ENCODE data around the gene VWA8. TPM values are rescaled to one million over a fixed set of nuclear protein-coding genes. Genes with fewer than 3 reads are reported as not detected.
"Not testable (repeated sequence)": the region's sequence is repeated elsewhere in the genome, so short reads cannot be mapped to it uniquely, and the experiment has no call there.

Gene VWA8
- total RNA-seq, 1 donor from 2014 or later, result 11.0 TPM

- DNase-seq (ENCODE audit: low read depth, low spot score), result no peak
Measured at GRCh38 chr13:41966671-41967070, 5.8 kb upstream of the VWA8 start.

- DNase-seq (ENCODE audit: low read depth, low spot score), result no peak
Measured at GRCh38 chr13:41962994-41963393, 2.1 kb upstream of the VWA8 start.

- DNase-seq (ENCODE audit: low read depth, low spot score), result no peak
Measured at GRCh38 chr13:41961466-41961760, 504 bp upstream of the VWA8 start.

GRCh38 chr13:41960211-41960636 lies 685 bp downstream of the VWA8 start:
- DNase-seq (ENCODE audit: low read depth, low spot score), result no peak

GRCh38 chr13:41956272-41956671 lies 4.6 kb downstream of the VWA8 start:
- no peak for DNase-seq (ENCODE audit: low read depth, low spot score)

- no peak for DNase-seq (ENCODE audit: low read depth, low spot score)
Measured at GRCh38 chr13:41955605-41956004, 5.3 kb downstream of the VWA8 start.

GRCh38 chr13:41954226-41954625 lies 6.7 kb downstream of the VWA8 start:
- no peak for DNase-seq (ENCODE audit: low read depth, low spot score)

- no peak for DNase-seq (ENCODE audit: low read depth, low spot score)
Measured at GRCh38 chr13:41952749-41953148, 8.2 kb downstream of the VWA8 start.

- DNase-seq (ENCODE audit: low read depth, low spot score), result not testable (repeated sequence)
Measured at GRCh38 chr13:41949104-41949503, 11.8 kb downstream of the VWA8 start.

- DNase-seq (ENCODE audit: low read depth, low spot score), result no peak
Measured at GRCh38 chr13:41945926-41946325, 15.0 kb downstream of the VWA8 start.

- DNase-seq (ENCODE audit: low read depth, low spot score), result no peak
Measured at GRCh38 chr13:41944635-41945397, 16.1 kb downstream of the VWA8 start.

GRCh38 chr13:41944229-41944628 lies 16.7 kb downstream of the VWA8 start:
- no peak for DNase-seq (ENCODE audit: low read depth, low spot score)

- DNase-seq (ENCODE audit: low read depth, low spot score), result no peak
Measured at GRCh38 chr13:41942462-41943094, 18.3 kb downstream of the VWA8 start.

GRCh38 chr13:41941174-41941573 lies 19.7 kb downstream of the VWA8 start:
- no peak for DNase-seq (ENCODE audit: low read depth, low spot score)

GRCh38 chr13:41939398-41939797 lies 21.5 kb downstream of the VWA8 start:
- DNase-seq (ENCODE audit: low read depth, low spot score), result no peak

GRCh38 chr13:41938918-41939317 lies 22.0 kb downstream of the VWA8 start:
- DNase-seq (ENCODE audit: low read depth, low spot score), result no peak

- DNase-seq (ENCODE audit: low read depth, low spot score), result no peak
Measured at GRCh38 chr13:41937388-41937787, 23.5 kb downstream of the VWA8 start.

GRCh38 chr13:41935501-41935900 lies 25.4 kb downstream of the VWA8 start:
- no peak for DNase-seq (ENCODE audit: low read depth, low spot score)

GRCh38 chr13:41934994-41935393 lies 25.9 kb downstream of the VWA8 start:
- no peak for DNase-seq (ENCODE audit: low read depth, low spot score)

- no peak for DNase-seq (ENCODE audit: low read depth, low spot score)
Measured at GRCh38 chr13:41934120-41934519, 26.8 kb downstream of the VWA8 start.

GRCh38 chr13:41931337-41931736 lies 29.6 kb downstream of the VWA8 start:
- no peak for DNase-seq (ENCODE audit: low read depth, low spot score)

GRCh38 chr13:41930154-41930553 lies 30.8 kb downstream of the VWA8 start:
- DNase-seq (ENCODE audit: low read depth, low spot score), result no peak

- DNase-seq (ENCODE audit: low read depth, low spot score), result no peak
Measured at GRCh38 chr13:41928323-41928722, 32.6 kb downstream of the VWA8 start.

Measured in pulmonary artery endothelial cell (primary cell).